GM23248 (cell line): ENCODE data around the gene ASIC2.

ENCODE experiments used
- EZH2 ChIP-seq: fragments of 200-600 bp; sonication (generic); IDR thresholded peaks from 2 replicates; pipeline ENCODE4 v1.6.1; 2018; ENCODE audit warnings: antibody characterized with exemption, mild to moderate bottlenecking; ENCODE audit not compliant: insufficient read depth, poor library complexity, severe bottlenecking
- EZH2phosphoT487 ChIP-seq: fragments of 200-600 bp; sonication (generic); IDR thresholded peaks from 2 replicates; pipeline ENCODE4 v1.6.1; 2018; ENCODE audit warnings: antibody characterized with exemption, moderate library complexity, mild to moderate bottlenecking, low read depth; ENCODE audit not compliant: insufficient read depth

GRCh38 chr17:33154869-33155455 lies 138.1 kb downstream of the ASIC2 start:
- TF ChIP-seq EZH2 (no peak), EZH2phosphoT487 (no peak)
